Esophagus squamous epithelium (tissue), 4 donors: ENCODE measurements around the gene SSMEM1.
"Not testable (repeated sequence)": the region's sequence is repeated elsewhere in the genome, so short reads cannot be mapped to it uniquely, and the experiment has no call there.

ENCODE experiments used
- POLR2A ChIP-seq, 4 donors: fragments of 450-650 bp; IDR thresholded peaks; one replicate each; pipeline ENCODE4 v1.6.1; 2017; ENCODE audit warnings: antibody characterized with exemption in 4 of 4, mild to moderate bottlenecking in 4 of 4, moderate library complexity in 3 of 4
- TF ChIP-seq, protein P1 (sequence below), 6 experiments: fragments of 450-650 bp in 4 of 6; fragments of 200-600 bp in 2 of 6; sonication (generic) in 2 of 6; IDR thresholded peaks; one replicate each; pipeline ENCODE4 v1.5.1; 2016 to 2019; ENCODE audit warnings: antibody characterized with exemption in 6 of 6, mild to moderate bottlenecking in 4 of 6, moderate library complexity in 4 of 6

DNA sequence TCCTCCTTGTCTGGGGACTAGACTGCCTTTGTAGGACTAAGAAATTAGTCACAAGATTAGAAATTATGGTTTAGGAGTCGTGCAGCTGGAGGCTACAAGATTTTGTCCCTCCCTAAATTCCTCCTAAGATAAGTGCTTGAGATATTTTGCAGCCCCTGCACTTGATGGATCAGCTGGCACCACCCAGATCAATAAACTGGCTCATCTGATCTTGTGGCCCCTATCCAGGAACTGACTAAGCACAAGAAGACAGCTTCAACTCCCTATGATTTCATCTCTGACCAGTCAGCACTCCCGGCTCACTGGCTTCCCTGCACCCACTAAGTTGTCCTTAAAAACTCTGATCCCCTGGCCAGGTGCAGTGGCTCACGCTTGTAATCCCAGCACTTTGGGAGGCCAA is 17.3 kb downstream of the SSMEM1 start:
- TF ChIP-seq POLR2A (IDR thresholded peaks at IDR 0.05) = not testable (repeated sequence)
- TF ChIP-seq, protein P1, sequence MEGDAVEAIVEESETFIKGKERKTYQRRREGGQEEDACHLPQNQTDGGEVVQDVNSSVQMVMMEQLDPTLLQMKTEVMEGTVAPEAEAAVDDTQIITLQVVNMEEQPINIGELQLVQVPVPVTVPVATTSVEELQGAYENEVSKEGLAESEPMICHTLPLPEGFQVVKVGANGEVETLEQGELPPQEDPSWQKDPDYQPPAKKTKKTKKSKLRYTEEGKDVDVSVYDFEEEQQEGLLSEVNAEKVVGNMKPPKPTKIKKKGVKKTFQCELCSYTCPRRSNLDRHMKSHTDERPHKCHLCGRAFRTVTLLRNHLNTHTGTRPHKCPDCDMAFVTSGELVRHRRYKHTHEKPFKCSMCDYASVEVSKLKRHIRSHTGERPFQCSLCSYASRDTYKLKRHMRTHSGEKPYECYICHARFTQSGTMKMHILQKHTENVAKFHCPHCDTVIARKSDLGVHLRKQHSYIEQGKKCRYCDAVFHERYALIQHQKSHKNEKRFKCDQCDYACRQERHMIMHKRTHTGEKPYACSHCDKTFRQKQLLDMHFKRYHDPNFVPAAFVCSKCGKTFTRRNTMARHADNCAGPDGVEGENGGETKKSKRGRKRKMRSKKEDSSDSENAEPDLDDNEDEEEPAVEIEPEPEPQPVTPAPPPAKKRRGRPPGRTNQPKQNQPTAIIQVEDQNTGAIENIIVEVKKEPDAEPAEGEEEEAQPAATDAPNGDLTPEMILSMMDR (IDR thresholded peaks at IDR 0.05) = not testable (repeated sequence)
